DOHH2 (cell line): Measurements from ENCODE around the gene ANO4.

Experiments used
- H3F3A ChIP-seq: fragments of 200-600 bp; sonication (generic), shearing (Covaris generic); 2 replicates; pipeline ENCODE4 v1.6.0; 2016; ENCODE audit warnings: antibody characterized with exemption, mild to moderate bottlenecking; ENCODE audit not compliant: control insufficient read depth, insufficient read depth
- H3K27ac ChIP-seq: fragments of 200-600 bp; sonication (generic); 2 replicates; pipeline ENCODE4 v1.5.1; 2014; ENCODE audit warnings: low read depth, mild to moderate bottlenecking, low read length, moderate library complexity
- H3K27me3 ChIP-seq: fragments of 200-600 bp; sonication (generic); 2 replicates; pipeline ENCODE4 v1.6.1; 2014; ENCODE audit warnings: mild to moderate bottlenecking, low read length, mixed read lengths; ENCODE audit not compliant: control insufficient read depth
- H3K36me3 ChIP-seq: fragments of 200-600 bp; sonication (generic); 2 replicates; pipeline ENCODE4 v1.6.1; 2014; ENCODE audit warnings: mild to moderate bottlenecking, low read length, moderate library complexity, mixed read lengths; ENCODE audit not compliant: control insufficient read depth
- H3K4me1 ChIP-seq: fragments of 200-600 bp; sonication (generic); 2 replicates; pipeline ENCODE4 v1.6.1; 2014; ENCODE audit warnings: mild to moderate bottlenecking, low read length, mixed read lengths; ENCODE audit not compliant: control insufficient read depth
- H3K4me2 ChIP-seq: fragments of 200-600 bp; sonication (generic); 2 replicates; pipeline ENCODE4 v1.6.0; 2014; ENCODE audit warnings: mild to moderate bottlenecking, low read length, moderate library complexity
- H3K4me3 ChIP-seq: fragments of 200-600 bp; sonication (generic); 2 replicates; pipeline ENCODE4 v1.5.1; 2014; ENCODE audit warnings: mild to moderate bottlenecking, low read length, mixed read lengths
- H3K79me2 ChIP-seq: fragments of 200-600 bp; sonication (generic); 2 replicates; pipeline ENCODE4 v1.6.1; 2014; ENCODE audit warnings: mild to moderate bottlenecking, low read length, mixed read lengths; ENCODE audit not compliant: control insufficient read depth
- H3K9me2 ChIP-seq: fragments of 200-600 bp; sonication (generic); replicated peaks from 2 replicates; pipeline ENCODE4 v1.6.1; 2014; ENCODE audit warnings: mild to moderate bottlenecking, low read length, mixed read lengths; ENCODE audit not compliant: control insufficient read depth
- H3K9me3 ChIP-seq: fragments of 200-600 bp; sonication (generic); 2 replicates; pipeline ENCODE4 v1.6.1; 2014; ENCODE audit warnings: antibody characterized with exemption, low read length, mixed read lengths; ENCODE audit not compliant: control insufficient read depth, insufficient read depth
- H4K20me1 ChIP-seq: fragments of 200-600 bp; sonication (generic); 2 replicates; pipeline ENCODE4 v1.6.0; 2014; ENCODE audit warnings: low read depth, mild to moderate bottlenecking, antibody characterized with exemption, low read length, moderate library complexity; ENCODE audit not compliant: control insufficient read depth, insufficient read depth
- EZH2phosphoT487 ChIP-seq: fragments of 200-600 bp; sonication (generic); IDR thresholded peaks from 2 replicates; pipeline ENCODE4 v1.6.1; 2017; ENCODE audit warnings: borderline replicate concordance, mild to moderate bottlenecking, antibody characterized with exemption, low read length, moderate library complexity, mixed read lengths
- TF ChIP-seq, protein P1 (sequence below): fragments of 200-600 bp; sonication (generic); IDR thresholded peaks from one replicate; pipeline ENCODE4 v1.5.1; 2014; ENCODE audit warnings: antibody characterized with exemption, mild to moderate bottlenecking, low read depth, low read length; ENCODE audit not compliant: poor library complexity, severe bottlenecking

Gene ANO4

DNA sequence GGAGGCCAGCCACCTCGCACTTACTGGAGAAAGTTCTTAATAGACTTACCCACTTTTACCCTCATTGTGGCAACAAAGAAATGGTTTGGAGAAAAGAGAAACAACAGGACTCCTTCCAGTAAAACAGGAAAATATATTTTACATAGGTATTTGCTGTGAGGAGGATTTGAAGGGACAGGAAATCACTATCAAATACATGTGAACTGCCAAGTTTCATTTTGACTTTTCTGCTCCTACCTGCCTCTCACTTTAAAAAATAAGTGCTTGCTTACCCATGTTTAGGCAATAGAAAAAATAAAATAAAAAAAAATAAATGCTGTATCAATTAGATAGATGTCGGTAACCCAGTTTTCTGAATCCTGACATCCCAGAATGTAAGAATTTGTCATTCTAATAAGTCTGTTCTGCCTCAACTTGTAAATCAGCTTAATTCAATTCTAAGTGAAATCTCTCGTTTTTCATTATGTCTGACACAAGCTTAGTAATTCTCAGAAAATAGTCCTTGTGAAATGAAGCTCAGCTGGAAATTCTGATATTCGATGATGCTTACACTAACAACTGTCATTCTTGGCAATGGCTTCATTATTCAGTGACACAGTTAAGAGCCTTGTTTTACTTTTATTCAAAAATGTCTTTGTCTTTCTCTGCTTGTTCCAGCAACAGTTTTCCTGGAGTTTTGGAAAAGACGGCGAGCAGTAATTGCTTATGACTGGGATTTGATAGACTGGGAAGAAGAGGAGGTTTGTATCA lies 284.1 kb downstream of the ANO4 start:
- H3K9me3 ChIP-seq: no peaks in the 10 kb centered on the region
- no peak overlapping the region for H3K27ac ChIP-seq
- H3K27me3 ChIP-seq: no peaks in the 10 kb centered on the region
- TF ChIP-seq EZH2phosphoT487: no peak
- TF ChIP-seq, protein P1, sequence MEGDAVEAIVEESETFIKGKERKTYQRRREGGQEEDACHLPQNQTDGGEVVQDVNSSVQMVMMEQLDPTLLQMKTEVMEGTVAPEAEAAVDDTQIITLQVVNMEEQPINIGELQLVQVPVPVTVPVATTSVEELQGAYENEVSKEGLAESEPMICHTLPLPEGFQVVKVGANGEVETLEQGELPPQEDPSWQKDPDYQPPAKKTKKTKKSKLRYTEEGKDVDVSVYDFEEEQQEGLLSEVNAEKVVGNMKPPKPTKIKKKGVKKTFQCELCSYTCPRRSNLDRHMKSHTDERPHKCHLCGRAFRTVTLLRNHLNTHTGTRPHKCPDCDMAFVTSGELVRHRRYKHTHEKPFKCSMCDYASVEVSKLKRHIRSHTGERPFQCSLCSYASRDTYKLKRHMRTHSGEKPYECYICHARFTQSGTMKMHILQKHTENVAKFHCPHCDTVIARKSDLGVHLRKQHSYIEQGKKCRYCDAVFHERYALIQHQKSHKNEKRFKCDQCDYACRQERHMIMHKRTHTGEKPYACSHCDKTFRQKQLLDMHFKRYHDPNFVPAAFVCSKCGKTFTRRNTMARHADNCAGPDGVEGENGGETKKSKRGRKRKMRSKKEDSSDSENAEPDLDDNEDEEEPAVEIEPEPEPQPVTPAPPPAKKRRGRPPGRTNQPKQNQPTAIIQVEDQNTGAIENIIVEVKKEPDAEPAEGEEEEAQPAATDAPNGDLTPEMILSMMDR: no peak
- no peaks in the 10 kb centered on the region for H3K9me2 ChIP-seq
- no peaks in the 10 kb centered on the region for H3K36me3 ChIP-seq
- no peaks in the 10 kb centered on the region for H3K79me2 ChIP-seq
- H4K20me1 ChIP-seq: no peaks in the 10 kb centered on the region
- H3K4me3 ChIP-seq: no peak overlapping the region
- H3F3A ChIP-seq: no peaks in the 10 kb centered on the region
- no peak overlapping the region for H3K4me2 ChIP-seq
- no peaks in the 10 kb centered on the region for H3K4me1 ChIP-seq

DNA sequence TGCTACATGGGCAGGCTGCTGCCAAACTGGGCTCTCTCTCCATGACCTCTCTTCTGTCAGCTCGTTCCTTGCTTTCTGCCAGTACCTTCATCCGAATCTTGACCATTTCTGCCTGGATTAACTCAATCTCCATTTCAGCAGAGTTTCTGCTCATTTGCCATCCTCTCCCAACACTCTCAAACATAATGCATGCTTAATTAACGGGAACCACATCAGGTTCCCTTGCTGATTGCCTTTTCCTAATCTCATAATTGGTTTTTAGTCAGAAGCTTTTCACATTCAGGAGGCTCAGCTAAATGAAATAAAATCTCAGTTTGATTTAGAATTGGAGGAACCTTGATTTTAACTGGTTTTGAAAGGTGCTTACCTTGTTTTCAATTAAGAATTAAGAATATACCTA lies 288.1 kb downstream of the ANO4 start:
- Histone ChIP-seq H3K4me1 (no peaks in the 10 kb centered on the region), H3K9me2 (no peaks in the 10 kb centered on the region), H3K4me3 (no peak overlapping the region), H4K20me1 (no peaks in the 10 kb centered on the region), H3K27me3 (no peaks in the 10 kb centered on the region; the same call in 1 of the 2 replicates), H3K4me2 (no peak overlapping the region), H3K79me2 (no peaks in the 10 kb centered on the region), H3K27ac (no peak overlapping the region), H3K36me3 (no peaks in the 10 kb centered on the region), H3K9me3 (no peaks in the 10 kb centered on the region), H3F3A (no peaks in the 10 kb centered on the region)
- no peak for TF ChIP-seq EZH2phosphoT487
- TF ChIP-seq, protein P1: no peak

DNA sequence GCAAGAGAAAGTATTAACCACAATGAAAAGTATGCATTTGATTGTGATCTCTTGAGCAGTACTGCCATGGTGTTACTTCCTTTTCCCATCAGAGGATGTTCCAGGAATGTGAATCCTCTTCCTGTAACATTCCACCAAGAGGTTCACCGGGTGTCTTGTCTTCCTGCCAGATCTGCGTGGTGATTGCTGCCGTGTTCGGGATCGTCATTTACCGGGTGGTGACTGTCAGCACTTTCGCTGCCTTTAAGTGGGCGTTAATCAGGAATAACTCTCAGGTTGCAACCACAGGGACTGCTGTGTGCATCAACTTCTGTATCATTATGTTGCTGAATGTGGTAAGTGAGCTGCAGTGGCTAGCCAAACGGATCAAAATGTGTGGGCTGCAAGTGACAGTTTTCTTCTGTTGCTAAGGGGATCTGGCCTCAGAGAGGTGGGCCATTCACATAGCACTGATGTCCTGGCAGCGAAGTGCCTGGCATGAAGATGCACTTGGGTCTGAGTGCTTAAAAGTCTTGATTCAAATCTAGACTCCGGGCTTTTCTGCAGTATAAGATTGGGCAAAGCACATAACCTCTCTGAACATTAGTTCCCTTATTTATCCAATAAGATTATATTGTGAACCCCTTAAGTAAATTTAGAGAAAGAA lies 292.0 kb downstream of the ANO4 start:
- H3K36me3 ChIP-seq: no peaks in the 10 kb centered on the region
- H3K4me3 ChIP-seq: no peak overlapping the region
- TF ChIP-seq EZH2phosphoT487: no peak
- TF ChIP-seq, protein P1: no peak
- H3K27ac ChIP-seq: no peak overlapping the region
- no peaks in the 10 kb centered on the region for H3K9me3 ChIP-seq
- H3K4me2 ChIP-seq: no peak overlapping the region
- H3K27me3 ChIP-seq: no peaks in the 10 kb centered on the region; the same call in 1 of the 2 replicates
- no peaks in the 10 kb centered on the region for H3K9me2 ChIP-seq
- H3F3A ChIP-seq: no peaks in the 10 kb centered on the region
- H4K20me1 ChIP-seq: no peaks in the 10 kb centered on the region
- H3K79me2 ChIP-seq: no peaks in the 10 kb centered on the region
- no peaks in the 10 kb centered on the region for H3K4me1 ChIP-seq
